Adrenal gland (tissue), 12 donors: ENCODE data around the gene BORCS6. TPM values are rescaled to one million over a fixed set of nuclear protein-coding genes. Genes with fewer than 3 reads are reported as not detected.

ENCODE experiments used
- DNase-seq, 7 donors: peaks; one replicate each; pipeline ENCODE4 v3.0.0-alpha.2; 2019 to 2020
- H3K27ac ChIP-seq, 5 donors: fragments of 200-600 bp; sonication (generic) in 4 of 5; 1 replicate in 3 of 5; 2 replicates in 2 of 5; pipeline versions ENCODE4 v1.5.1 to v1.8.0; 2016 to 2020; ENCODE audit warnings: mild to moderate bottlenecking in 1 of 5
- H3K27me3 ChIP-seq: fragments of 200-600 bp; 2 replicates; pipeline ENCODE4 v1.8.0; 2021
- H3K36me3 ChIP-seq, 2 donors: fragments of 200-600 bp; replicated peaks in 1 of 2; 1 replicate in 1 of 2; 2 replicates in 1 of 2; pipeline versions ENCODE4 v1.5.1 to v1.8.0; 2018 to 2022
- H3K4me1 ChIP-seq, 2 donors: fragments of 200-600 bp; replicated peaks in 1 of 2; 1 replicate in 1 of 2; 2 replicates in 1 of 2; pipeline versions ENCODE4 v1.5.1 to v1.8.0; 2018 to 2021
- H3K4me3 ChIP-seq, 4 donors: fragments of 200-600 bp; sonication (generic) in 3 of 4; one replicate each; pipeline ENCODE4 v1.5.1; 2016 to 2018
- H3K9me3 ChIP-seq, 3 donors: fragments of 200-600 bp; sonication (generic) in 1 of 3; replicated peaks in 1 of 3; 1 replicate in 2 of 3; 2 replicates in 1 of 3; pipeline versions ENCODE4 v1.5.1 to v1.8.0; 2016 to 2021
- CTCF ChIP-seq, 6 experiments: fragments of 450-650 bp in 4 of 6; fragments of 200-600 bp in 2 of 6; sonication (generic) in 1 of 6; IDR thresholded peaks; 1 replicate in 5 of 6; 2 replicates in 1 of 6; pipeline versions ENCODE4 v1.5.1 to v1.8.0; 2016 to 2021; ENCODE audit warnings: antibody characterized with exemption in 6 of 6, mild to moderate bottlenecking in 2 of 6, moderate library complexity in 1 of 6
- POLR2A ChIP-seq, 2 donors: fragments of 450-650 bp; IDR thresholded peaks; one replicate each; pipeline ENCODE4 v1.6.1; 2017; ENCODE audit warnings: antibody characterized with exemption in 2 of 2, mild to moderate bottlenecking in 2 of 2, moderate library complexity in 1 of 2
- WGBS, 4 donors: extraction: QIAGEN DNeasy Blood & Tissue Kit in 2 of 4; methylation state at CpG; one replicate each; pipeline versions ENCODE4 v1.1.5 to v1.1.7; 2013 to 2017; 5-methylcytosine and 5-hydroxymethylcytosine counted together
- intact Hi-C, 2 donors: fragments of 100-400 bp; cut with DNase I; formaldehyde crosslinking; loops; one replicate each; pipeline versions ENCODE4 v1.14.1 to v1.15.0; 2022 to 2023
- polyA plus RNA-seq, 3 donors: library from polyadenylated mRNA; stranded (reverse); fragments of 200-250 nt in 2 of 3; fragments of 350-450 nt in 1 of 3; fragmentation: Illumina TruSeq in 1 of 3; extraction: RNeasy Lipid Tissue Mini Kit (QIAGEN cat#74804) in 1 of 3; gene quantifications; one replicate each; pipeline ENCODE4 v1.2.3, GENCODE V29; 2013 to 2014
- total RNA-seq, 9 donors: library from RNA; depleted of rRNA in 4 of 9; stranded (reverse); fragments of >200 nt in 4 of 9; fragments of 120-200 nt in 1 of 9; fragmentation: NEBNext Ultra II Directional in 1 of 9; extraction: Animal tissue kit (Norgen Biotek cat#: 25700) in 1 of 9; gene quantifications; one replicate each; pipeline versions ENCODE4 v1.1.0 to v1.2.4, GENCODE V29; 2013 to 2023
- donor health status: healthy with polysubstance abuse.
- donor health status: Bipolar disorder and iron deficiency.
- donor health status: DM: yes; HTN: yes; CAD: no.
- donor health status: DM: no; HTN: no; CAD: no.
- donor health status: DM: no; HTN: no; CAD: no.
- donor health status: DM: yes; HTN: yes; CAD: no.

BORCS6 gene
- total and polyA plus RNA-seq, 12 donors, result 3.3 to 29.7 (median 12.3) TPM

- no peaks in the 10 kb centered on the region for H3K27me3 ChIP-seq
- peak; percentile 65 to 81 (median 70) for DNase-seq
- WGBS, 4 donors, result 8 to 14% (median 9%) methylated on average over 18 to 27 of the region's 27 CpGs
- no peak for TF ChIP-seq POLR2A (IDR thresholded peaks at IDR 0.05)
- peak in 2 of 6 experiments; percentile 9 to 15 for TF ChIP-seq CTCF (IDR thresholded peaks at IDR 0.05)
- peak overlapping the region in 3 of 4 donors; percentile 35 to 78 (median 69) for H3K4me3 ChIP-seq
- peaks cover 9 to 19% of the 10 kb centered on the region in 2 donors for H3K4me1 ChIP-seq
- peak overlapping the region; percentile 94 to 100 (median 98) for H3K27ac ChIP-seq
- intact Hi-C loops, result no loop called here
- peaks cover 0 to 11% of the 10 kb centered on the region in 2 donors for H3K36me3 ChIP-seq
- no peaks in the 10 kb centered on the region for H3K9me3 ChIP-seq
These were observed 33.6 kb upstream of the BORCS6 start for GRCh38 chr17:8223356-8224126.

DNA sequence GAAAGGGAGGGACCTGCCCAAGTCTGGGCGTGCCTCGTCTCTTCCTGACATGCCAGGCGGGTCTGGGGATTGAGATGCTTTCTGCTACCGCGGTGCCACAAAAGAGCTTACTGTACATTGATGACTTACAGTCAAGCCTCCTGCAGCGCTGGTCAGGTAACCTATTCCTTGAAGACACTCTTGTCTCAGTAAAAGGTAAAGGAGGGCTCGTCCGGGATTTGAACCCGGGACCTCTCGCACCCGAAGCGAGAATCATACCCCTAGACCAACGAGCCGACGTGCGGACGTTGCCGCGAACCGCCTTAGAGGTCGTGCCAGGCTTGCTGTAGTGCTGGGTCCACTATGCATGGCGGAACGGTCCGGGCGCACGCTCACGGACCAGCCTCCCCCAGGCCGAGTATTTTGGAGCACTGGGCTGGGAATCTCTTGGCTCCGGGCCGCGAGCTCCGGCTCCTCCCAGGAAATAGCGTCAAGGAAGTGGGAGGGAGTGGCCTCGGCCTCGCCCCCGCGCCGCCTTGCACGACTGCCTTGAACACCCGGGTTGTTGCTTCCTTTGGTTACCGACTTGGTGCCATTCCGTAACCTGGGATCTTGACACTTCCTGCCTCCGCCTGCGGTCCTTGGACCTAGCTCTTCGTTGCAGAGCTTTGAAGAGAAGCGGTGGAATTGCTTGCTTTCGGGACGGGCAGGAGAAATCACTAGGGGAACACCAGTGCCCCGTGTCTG is 32.8 kb upstream of the BORCS6 start:
- intact Hi-C loops, result no loop called here
- H3K9me3 ChIP-seq, result no peaks in the 10 kb centered on the region
- peaks cover 9 to 19% of the 10 kb centered on the region in 2 donors for H3K4me1 ChIP-seq
- H3K27ac ChIP-seq, result peak overlapping the region; percentile 94 to 100 (median 98)
- H3K36me3 ChIP-seq, result peaks cover 0 to 4% of the 10 kb centered on the region in 2 donors
- peak; percentile 93 to 98 (median 96) for DNase-seq
- no peaks in the 10 kb centered on the region for H3K27me3 ChIP-seq
- WGBS, 4 donors, result 0% methylated on average over 24 to 49 of the region's 49 CpGs
- peak; percentile 11 to 79 for TF ChIP-seq POLR2A (IDR thresholded peaks at IDR 0.05)
- no peak for TF ChIP-seq CTCF (IDR thresholded peaks at IDR 0.05)
- peak overlapping the region in 3 of 4 donors; percentile 35 to 78 (median 69) for H3K4me3 ChIP-seq

- intact Hi-C loops, result no loop called here
- no peaks in the 10 kb centered on the region for H3K9me3 ChIP-seq
- H3K27ac ChIP-seq, result peak overlapping the region; percentile 94 to 100 (median 98)
- TF ChIP-seq POLR2A (IDR thresholded peaks at IDR 0.05), result peak in 1 of 2 donors; percentile 2
- no peak for TF ChIP-seq CTCF (IDR thresholded peaks at IDR 0.05)
- H3K27me3 ChIP-seq, result no peaks in the 10 kb centered on the region
- H3K4me1 ChIP-seq, result peaks cover 9 to 19% of the 10 kb centered on the region in 2 donors
- no peak for DNase-seq
- H3K36me3 ChIP-seq, result no peaks in the 10 kb centered on the region
- WGBS, 4 donors, result 0 to 2% (median 0%) methylated on average over 6 to 9 of the region's 9 CpGs
- H3K4me3 ChIP-seq, result peak overlapping the region in 2 of 4 donors; percentile 35 to 78
These were observed 32.3 kb upstream of the BORCS6 start for GRCh38 chr17:8222380-8222629.

DNA sequence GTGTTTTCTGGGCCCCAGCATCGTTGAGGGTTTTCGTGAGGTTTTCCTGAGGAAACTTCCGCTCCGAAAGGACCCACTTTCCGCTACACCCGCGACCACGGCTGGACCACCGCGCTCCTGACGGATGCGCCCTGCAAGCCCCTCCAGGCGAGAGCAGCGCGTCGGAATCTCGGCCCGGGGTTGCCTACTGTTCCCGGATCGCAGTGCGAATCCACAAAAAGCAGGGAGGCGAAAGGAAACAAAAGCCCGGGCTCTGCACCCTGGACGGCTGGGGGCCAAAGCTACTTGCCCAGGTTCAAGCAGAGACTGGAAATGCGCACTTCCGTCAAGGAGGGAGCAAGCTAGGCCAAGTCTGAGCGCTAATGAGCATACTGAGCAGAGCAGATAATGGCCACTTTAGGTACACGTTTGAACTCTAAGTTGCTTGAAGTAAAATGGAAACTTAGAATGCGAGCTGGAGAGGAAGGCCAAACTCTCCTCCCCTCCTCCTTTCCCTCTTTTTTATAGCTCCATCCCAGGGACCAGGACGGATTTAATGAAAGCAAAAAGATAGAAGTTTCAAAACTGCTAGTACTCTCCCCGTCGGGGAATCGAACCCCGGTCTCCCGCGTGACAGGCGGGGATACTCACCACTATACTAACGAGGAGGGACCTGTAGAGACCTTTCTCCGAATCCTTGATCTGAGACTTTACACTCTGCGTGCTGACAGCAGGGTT is 31.8 kb upstream of the BORCS6 start:
- DNase-seq, result peak; percentile 83 to 97 (median 88)
- no peaks in the 10 kb centered on the region for H3K27me3 ChIP-seq
- WGBS, 4 donors, result 0 to 1% (median 0%) methylated on average over 16 to 40 of the region's 40 CpGs
- H3K27ac ChIP-seq, result peak overlapping the region; percentile 94 to 100 (median 98)
- H3K4me3 ChIP-seq, result peak overlapping the region in 3 of 4 donors; percentile 29 to 78 (median 62)
- TF ChIP-seq CTCF (IDR thresholded peaks at IDR 0.05) (no peak), POLR2A (IDR thresholded peaks at IDR 0.05) (peak; percentile 5 to 25)
- peaks cover 9 to 19% of the 10 kb centered on the region in 2 donors for H3K4me1 ChIP-seq
- H3K9me3 ChIP-seq, result no peaks in the 10 kb centered on the region
- intact Hi-C loops, result no loop called here
- H3K36me3 ChIP-seq, result no peaks in the 10 kb centered on the region
